Tibial artery (tissue), 4 donors: Measurements from ENCODE around the gene PGAP2.
A peak's percentile ranks its signal among the peaks of the same experiment; 100 is the strongest.

Source experiments
- DNase-seq, 2 donors: peaks; one replicate each; pipeline ENCODE4 v3.0.0-alpha.2; 2019
- H3K27ac ChIP-seq, 2 donors: fragments of 200-600 bp; sonication (generic) in 1 of 2; 1 replicate in 1 of 2; 2 replicates in 1 of 2; pipeline ENCODE4 v1.5.1; 2018 to 2019; ENCODE audit warnings: mild to moderate bottlenecking in 1 of 2
- H3K27me3 ChIP-seq, 2 donors: fragments of 200-600 bp; sonication (generic) in 1 of 2; one replicate each; pipeline versions ENCODE4 v1.5.1 to v1.6.0; 2016 to 2019
- H3K36me3 ChIP-seq, 3 donors: fragments of 200-600 bp; sonication (generic) in 2 of 3; one replicate each; pipeline ENCODE4 v1.5.1; 2016 to 2019; ENCODE audit warnings: mild to moderate bottlenecking in 2 of 3
- H3K4me1 ChIP-seq, 4 donors: fragments of 200-600 bp; sonication (generic) in 2 of 4; 1 replicate in 3 of 4; 2 replicates in 1 of 4; pipeline ENCODE4 v1.5.1; 2016 to 2019
- H3K4me3 ChIP-seq, 2 donors: fragments of 200-600 bp; sonication (generic) in 1 of 2; 1 replicate in 1 of 2; 2 replicates in 1 of 2; pipeline ENCODE4 v1.5.1; 2018 to 2019; ENCODE audit warnings: mild to moderate bottlenecking in 2 of 2
- H3K9me3 ChIP-seq, 3 donors: fragments of 200-600 bp; sonication (generic) in 1 of 3; one replicate each; pipeline ENCODE4 v1.5.1; 2016 to 2019
- CTCF ChIP-seq, 2 experiments: fragments of 200-600 bp in 1 of 2; fragments of 450-650 bp in 1 of 2; IDR thresholded peaks; one replicate each; pipeline ENCODE4 v1.5.1; 2017 to 2019; ENCODE audit warnings: antibody characterized with exemption in 2 of 2, mild to moderate bottlenecking in 1 of 2, moderate library complexity in 1 of 2
- intact Hi-C: fragments of 100-400 bp; cut with DNase I; formaldehyde crosslinking; loops from one replicate; pipeline ENCODE4 v1.15.0; 2023; ENCODE audit warnings: low total_unique reads

The PGAP2 gene

GRCh38 chr11:3835751-3836150, 27.4 kb downstream of the PGAP2 start:
- Histone ChIP-seq H3K27me3 (no peaks in the 10 kb centered on the region), H3K36me3 (peaks cover 0 to 16% (median 4%) of the 10 kb centered on the region in 3 donors), H3K27ac (no peak overlapping the region), H3K4me3 (no peak overlapping the region), H3K4me1 (peaks cover 0 to 54% (median 16%) of the 10 kb centered on the region in 4 donors), H3K9me3 (no peaks in the 10 kb centered on the region)
- intact Hi-C loops = no loop called here
- TF ChIP-seq CTCF (IDR thresholded peaks at IDR 0.05) = no peak
- DNase-seq = no peak

DNA sequence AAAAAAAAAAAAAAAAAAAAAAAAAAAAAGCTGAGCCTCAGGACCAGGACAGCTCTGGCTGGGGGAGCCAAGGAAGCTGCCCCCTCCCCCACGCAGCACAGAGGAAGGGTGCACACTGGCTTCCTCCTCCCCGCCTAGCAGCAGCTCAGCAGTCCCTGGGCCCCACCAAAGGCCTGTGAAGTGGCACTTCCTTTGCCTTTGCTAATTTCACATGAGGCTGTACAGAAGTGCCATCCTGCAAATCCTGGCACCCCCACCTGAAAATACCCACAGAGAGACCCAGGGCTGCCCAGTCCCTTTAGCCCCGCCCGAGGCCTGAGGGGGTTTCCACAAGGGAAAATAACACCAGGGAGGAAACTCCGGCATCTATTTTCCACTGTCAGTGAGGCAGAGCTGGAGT, 28.5 kb downstream of the PGAP2 start:
- peaks cover 0 to 13% (median 0%) of the 10 kb centered on the region in 3 donors for H3K36me3 ChIP-seq
- intact Hi-C loops = no loop called here
- no peak overlapping the region for H3K4me3 ChIP-seq
- no peaks in the 10 kb centered on the region for H3K27me3 ChIP-seq
- no peaks in the 10 kb centered on the region for H3K9me3 ChIP-seq
- DNase-seq = peak in 1 of 2 donors; percentile 52
- TF ChIP-seq CTCF (IDR thresholded peaks at IDR 0.05) = no peak
- H3K27ac ChIP-seq = no peak overlapping the region
- H3K4me1 ChIP-seq = peaks cover 0 to 57% (median 16%) of the 10 kb centered on the region in 4 donors

GRCh38 chr11:3837793-3838192, 29.4 kb downstream of the PGAP2 start:
- Histone ChIP-seq H3K9me3 (no peaks in the 10 kb centered on the region), H3K36me3 (peaks cover 0 to 7% (median 0%) of the 10 kb centered on the region in 3 donors), H3K27me3 (no peaks in the 10 kb centered on the region), H3K4me3 (no peak overlapping the region), H3K27ac (no peak overlapping the region), H3K4me1 (peaks cover 0 to 55% (median 16%) of the 10 kb centered on the region in 4 donors)
- no peak for TF ChIP-seq CTCF (IDR thresholded peaks at IDR 0.05)
- peak; percentile 66 to 75 for DNase-seq
- intact Hi-C loops = no loop called here

GRCh38 chr11:3838504-3838903, 30.1 kb downstream of the PGAP2 start:
- intact Hi-C loops = no loop called here
- H3K27ac ChIP-seq = peak overlapping the region in 1 of 2 donors; percentile 12
- no peaks in the 10 kb centered on the region for H3K9me3 ChIP-seq
- no peak for TF ChIP-seq CTCF (IDR thresholded peaks at IDR 0.05)
- no peak for DNase-seq
- H3K4me3 ChIP-seq = no peak overlapping the region
- peaks cover 0 to 5% (median 0%) of the 10 kb centered on the region in 3 donors for H3K36me3 ChIP-seq
- H3K4me1 ChIP-seq = peaks cover 0 to 55% (median 16%) of the 10 kb centered on the region in 4 donors
- H3K27me3 ChIP-seq = no peaks in the 10 kb centered on the region

DNA sequence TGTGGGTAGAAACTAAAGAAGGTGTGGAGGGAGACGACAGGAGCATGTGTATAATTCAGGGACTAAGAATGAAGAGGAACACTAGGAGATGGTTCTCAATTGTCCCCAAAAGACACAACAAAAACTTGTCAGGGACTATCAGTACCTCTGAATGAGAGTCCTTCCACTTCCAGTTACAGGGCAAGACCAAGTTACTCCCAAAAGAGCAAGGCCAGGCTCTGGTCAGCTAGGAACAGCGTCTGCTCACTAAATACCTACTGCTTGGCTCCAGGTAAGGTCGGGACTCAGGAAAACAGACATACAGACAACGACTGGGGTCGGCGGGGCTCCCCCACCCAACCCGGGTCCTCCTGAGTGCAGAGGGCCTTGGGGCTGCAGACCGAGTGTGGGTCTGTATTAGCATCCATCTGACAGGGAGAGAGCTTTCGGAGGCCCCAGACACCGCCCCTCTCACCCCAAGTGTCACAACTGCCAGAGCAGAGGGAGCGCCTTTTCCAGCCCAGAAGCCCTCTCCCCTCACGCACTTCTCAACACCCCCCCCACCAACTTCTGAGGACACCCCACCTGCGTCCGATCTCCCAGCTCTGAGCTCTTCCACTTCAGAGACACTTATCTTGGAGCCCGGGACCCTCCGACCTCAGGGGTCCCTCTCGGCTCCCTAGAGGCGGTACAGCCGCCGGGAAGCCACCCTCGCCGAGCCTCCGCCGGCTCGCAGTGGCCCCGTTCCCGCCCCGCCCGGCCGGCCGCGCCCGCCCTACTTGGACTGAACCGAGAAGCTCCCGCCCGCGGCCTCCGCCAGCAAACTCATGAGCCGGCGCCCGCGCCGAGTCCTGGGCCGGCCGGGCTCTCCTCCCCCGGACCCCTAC, 31.9 kb downstream of the PGAP2 start:
- Histone ChIP-seq H3K36me3 (peaks cover 0 to 2% (median 0%) of the 10 kb centered on the region in 3 donors), H3K9me3 (no peaks in the 10 kb centered on the region), H3K27ac (peak overlapping the region; percentile 94 to 99), H3K4me1 (peaks cover 0 to 45% (median 16%) of the 10 kb centered on the region in 4 donors), H3K27me3 (no peaks in the 10 kb centered on the region), H3K4me3 (peak overlapping the region; percentile 96 to 99)
- intact Hi-C loops = loop anchor here (5.0 kb wide), 2 partner anchors 43 to 252 kb away; partner anchors contain the start of genes NUP98 and RRM1
- TF ChIP-seq CTCF (IDR thresholded peaks at IDR 0.05) = no peak
- DNase-seq = peak in 1 of 2 donors; percentile 71
